Limb (tissue), 2 donors: ENCODE results near the gene PCNT.
A peak's percentile ranks its signal among the peaks of the same experiment; 100 is the strongest.
"Not testable (repeated sequence)": the region's sequence is repeated elsewhere in the genome, so short reads cannot be mapped to it uniquely, and the experiment has no call there.

Experiments
- DNase-seq, 2 donors: peaks; one replicate each; pipeline ENCODE4 v3.0.0-alpha.2; 2016; ENCODE audit errors: extremely low spot score in 2 of 2

The PCNT gene

GRCh38 chr21:46402421-46402820 lies 78.5 kb downstream of the PCNT start:
- no peak for DNase-seq

DNA sequence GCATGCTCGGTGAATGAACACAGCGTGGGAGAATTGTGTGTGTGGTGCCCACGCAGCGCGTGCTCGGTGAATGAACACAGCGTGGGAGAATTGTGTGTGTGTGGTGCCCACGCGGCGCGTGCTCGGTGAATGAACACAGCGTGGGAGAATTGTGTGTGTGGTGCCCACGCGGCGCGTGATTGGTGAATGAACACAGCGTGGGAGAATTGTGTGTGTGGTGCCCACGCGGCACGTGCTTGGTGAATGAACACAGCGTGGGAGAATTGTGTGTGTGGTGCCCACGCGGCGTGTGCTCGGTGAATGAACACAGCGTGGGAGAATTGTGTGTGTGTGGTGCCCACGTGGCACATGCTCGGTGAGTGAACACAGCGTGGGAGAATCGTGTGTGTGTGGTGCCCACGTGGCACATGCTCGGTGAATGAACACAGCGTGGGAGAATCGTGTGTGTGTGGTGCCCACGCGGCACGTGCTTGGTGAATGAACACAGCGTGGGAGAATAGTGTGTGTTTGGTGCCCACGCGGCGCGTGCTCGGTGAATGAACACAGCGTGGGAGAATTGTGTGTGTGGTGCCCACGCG lies 79.4 kb downstream of the PCNT start:
- DNase-seq, result not testable (repeated sequence)

DNA sequence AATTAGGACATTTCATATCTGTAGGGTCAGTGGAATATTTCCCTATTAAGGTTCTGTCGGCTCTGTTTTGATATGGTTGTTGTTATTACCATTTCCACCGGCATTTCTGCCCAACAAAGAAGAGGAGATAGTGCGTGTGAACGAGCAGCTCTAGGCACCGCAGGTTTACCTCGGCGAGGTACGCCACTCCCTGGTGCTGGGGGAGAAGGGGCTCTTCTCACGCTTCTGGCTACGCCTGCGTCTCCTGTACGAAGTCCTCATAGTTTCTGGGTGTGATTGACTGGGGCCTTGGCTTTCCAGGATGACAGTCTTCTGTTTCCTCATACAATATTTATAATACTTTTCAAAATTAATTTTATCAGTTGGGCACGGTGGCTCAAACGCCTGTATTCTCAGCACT lies 80.3 kb downstream of the PCNT start:
- DNase-seq, result no peak

DNA sequence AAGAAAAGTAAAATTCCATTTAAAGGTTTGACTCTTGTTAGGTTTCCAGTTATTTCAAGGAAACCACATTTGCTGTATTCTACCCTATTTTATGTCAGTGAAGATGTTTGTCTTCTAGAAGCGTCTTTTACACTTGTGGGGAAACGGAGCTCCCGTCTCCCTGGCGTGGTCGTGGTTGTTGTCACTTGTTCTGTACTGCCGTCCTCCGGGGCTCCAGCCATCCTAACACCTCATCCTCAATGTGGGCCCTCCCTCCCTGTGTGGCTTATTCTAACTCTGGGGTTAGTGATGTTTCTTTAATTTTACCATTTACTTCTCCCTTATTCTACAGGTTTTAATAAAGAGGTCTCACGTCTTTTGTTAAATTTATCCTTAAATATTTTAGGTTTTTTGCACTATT lies 82.0 kb downstream of the PCNT start:
- no peak for DNase-seq

GRCh38 chr21:46409641-46410406 lies 85.9 kb downstream of the PCNT start:
- no peak for DNase-seq

GRCh38 chr21:46410516-46410915 lies 86.6 kb downstream of the PCNT start:
- DNase-seq, result no peak

DNA sequence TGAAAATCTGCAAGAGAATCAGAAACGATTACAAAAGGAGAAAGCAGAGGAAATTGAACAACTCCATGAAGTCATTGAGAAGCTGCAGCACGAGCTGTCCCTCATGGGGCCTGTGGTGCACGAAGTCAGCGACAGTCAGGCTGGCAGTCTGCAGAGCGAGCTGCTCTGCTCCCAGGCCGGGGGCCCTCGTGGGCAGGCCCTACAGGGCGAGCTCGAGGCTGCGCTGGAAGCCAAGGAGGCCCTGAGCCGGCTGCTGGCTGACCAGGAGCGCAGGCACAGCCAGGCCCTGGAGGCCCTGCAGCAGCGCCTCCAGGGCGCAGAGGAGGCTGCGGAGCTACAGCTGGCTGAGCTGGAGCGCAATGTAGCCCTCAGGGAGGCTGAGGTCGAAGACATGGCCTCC lies 87.3 kb downstream of the PCNT start:
- no peak for DNase-seq

- DNase-seq, result no peak
Observed at GRCh38 chr21:46411691-46412090, 87.7 kb downstream of the PCNT start.

GRCh38 chr21:46412521-46413364 lies 88.8 kb downstream of the PCNT start:
- DNase-seq, result no peak

DNA sequence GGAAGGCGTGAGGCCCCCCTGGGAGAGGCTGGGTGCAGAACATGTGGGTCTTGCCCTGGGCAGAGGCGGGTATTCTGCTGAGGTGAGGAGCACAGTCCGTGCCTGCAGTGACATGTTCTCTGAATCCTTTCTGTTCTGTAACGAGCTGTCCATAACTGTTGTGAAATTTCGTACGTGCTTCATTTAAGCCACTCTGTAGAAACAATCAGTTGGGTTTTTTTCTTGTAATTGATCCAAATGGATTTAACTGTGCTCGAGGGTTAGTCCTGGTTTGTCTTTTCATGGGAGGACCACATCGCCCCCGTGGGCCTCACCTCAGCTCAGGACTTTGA lies 89.4 kb downstream of the PCNT start:
- no peak for DNase-seq

DNA sequence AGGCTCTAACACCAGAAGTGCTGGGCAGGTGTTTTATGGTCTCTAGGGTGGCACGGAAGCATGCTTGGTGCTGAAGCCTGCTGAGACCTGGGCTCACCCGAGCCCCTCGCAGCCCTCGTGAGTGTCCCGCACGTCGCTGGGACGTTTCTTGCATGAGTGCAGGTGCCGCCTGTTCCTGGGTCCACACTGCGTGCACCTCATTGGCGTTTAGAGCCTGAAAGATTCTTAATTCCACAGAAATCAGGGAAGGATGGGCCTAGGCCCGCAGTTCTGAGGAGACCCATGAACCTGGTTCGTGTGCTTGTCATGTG lies 91.0 kb downstream of the PCNT start:
- no peak for DNase-seq

GRCh38 chr21:46416551-46416950 lies 92.6 kb downstream of the PCNT start:
- peak in 1 of 2 donors; percentile 21 for DNase-seq

- no peak for DNase-seq
Observed at GRCh38 chr21:46418265-46418946, 94.5 kb downstream of the PCNT start.

DNA sequence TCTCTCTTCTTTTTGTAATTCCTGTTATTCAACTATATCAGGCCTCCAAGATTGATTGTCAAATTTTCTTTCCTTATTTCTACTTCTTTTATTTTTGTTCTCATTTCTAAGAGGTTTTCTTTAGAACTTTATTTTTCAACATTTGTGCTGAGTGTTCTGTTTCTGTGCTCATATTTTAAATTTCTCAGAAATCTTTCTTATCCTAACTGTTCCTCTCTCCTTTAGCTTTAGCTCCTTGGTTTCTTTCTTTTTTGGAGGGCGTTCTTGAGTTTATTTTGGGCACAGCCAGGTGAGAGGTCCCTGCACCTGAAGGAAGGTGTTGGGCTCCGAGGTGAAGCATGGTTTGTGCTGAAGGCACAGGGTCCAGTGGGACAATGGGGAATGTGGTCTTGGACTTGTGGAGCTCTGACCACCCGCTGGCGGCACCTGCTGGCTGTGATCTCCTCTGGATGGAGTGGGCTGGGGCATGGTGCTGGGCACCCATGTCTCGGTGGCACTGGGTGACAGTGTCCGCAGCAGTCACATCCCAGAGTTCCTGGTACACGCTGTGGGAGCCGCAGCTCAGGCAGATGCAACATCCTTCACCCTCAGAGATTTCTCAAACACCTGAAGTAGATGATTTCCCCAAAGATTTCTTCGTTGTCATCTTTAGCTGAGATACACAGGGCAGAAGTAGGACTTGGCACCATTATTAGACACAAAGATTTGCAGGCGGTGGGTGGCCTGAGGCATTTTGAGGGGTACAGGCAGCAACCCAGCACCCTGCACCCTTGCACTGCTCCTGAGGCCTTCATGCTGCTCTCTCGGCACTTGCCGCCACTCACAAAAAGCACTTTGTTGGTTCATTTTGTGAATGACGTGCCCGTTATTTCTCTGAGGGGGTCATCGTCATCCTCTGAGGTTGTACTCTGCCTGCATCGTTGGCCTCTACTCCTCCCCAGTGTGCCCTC lies 96.6 kb downstream of the PCNT start:
- peak in 1 of 2 donors; percentile 22 for DNase-seq

GRCh38 chr21:46421191-46421750 lies 97.3 kb downstream of the PCNT start:
- DNase-seq, result peak in 1 of 2 donors; percentile 14

GRCh38 chr21:46421756-46422555 lies 98.0 kb downstream of the PCNT start:
- peak in 1 of 2 donors; percentile 22 for DNase-seq

DNA sequence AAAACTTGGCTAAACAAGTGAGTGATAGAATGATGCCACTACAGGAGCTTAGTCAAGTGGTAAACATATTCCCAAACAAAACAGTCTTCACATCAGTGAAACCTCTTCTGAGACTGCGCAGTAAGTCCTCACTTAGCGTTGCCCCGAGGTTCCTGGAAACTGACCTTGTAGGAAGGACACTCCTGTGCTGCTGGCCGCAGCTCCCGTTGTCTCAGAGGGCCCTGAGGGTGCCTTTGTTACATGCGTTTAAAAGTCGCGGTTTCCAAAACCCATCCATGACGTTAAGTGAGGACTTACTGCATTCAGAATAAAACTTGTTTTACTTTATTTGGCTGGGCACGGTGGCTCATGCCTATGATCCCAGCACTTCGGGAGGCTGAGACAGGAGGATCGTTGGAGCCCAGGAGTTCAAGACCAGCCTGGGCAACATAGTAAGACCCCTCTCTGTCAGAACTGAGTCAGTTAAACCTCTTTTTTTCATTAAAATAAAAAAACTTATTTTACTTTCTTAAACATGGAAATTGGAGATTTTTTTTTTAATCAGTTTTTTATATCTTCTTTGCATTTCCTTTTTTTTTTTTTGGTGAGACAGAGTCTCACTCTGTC lies 98.8 kb downstream of the PCNT start:
- DNase-seq, result no peak

DNA sequence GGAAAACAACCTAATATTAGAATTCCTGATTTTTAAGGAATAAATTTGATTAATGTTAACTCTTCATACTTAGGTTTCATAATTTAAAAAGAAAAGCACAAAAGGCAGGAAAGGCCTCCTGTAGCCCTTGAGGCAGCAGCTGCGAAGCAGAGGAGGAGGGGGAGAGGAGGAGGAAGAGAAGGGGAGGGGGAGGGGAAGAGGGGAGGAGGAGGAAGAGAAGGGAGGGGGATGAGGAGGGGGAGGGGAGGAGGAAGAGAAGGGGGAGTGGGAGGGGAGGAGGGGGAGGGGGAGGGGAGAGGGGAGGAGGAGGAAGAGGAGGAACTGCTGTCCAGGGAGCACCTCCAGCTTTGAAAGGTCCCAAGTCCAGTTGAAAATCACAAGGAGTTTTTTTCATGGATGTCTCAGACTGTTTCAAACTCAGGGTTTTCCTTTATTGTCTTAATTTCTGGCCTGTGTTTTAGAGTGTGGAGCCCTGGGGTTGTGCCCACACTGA lies 99.6 kb downstream of the PCNT start:
- DNase-seq, result no peak

- DNase-seq, result no peak
Observed at GRCh38 chr21:46424039-46424591, 100.2 kb downstream of the PCNT start.
